DMS153 (cell line): Measurements from ENCODE around the gene GGT1.
"Not testable (repeated sequence)": the region's sequence is repeated elsewhere in the genome, so short reads cannot be mapped to it uniquely, and the experiment has no call there.

Source experiments
- DNase-seq: peaks from one replicate; lab custom pipeline; 2025; lab: John Stamatoyannopoulos, UW

GGT1 gene

DNA sequence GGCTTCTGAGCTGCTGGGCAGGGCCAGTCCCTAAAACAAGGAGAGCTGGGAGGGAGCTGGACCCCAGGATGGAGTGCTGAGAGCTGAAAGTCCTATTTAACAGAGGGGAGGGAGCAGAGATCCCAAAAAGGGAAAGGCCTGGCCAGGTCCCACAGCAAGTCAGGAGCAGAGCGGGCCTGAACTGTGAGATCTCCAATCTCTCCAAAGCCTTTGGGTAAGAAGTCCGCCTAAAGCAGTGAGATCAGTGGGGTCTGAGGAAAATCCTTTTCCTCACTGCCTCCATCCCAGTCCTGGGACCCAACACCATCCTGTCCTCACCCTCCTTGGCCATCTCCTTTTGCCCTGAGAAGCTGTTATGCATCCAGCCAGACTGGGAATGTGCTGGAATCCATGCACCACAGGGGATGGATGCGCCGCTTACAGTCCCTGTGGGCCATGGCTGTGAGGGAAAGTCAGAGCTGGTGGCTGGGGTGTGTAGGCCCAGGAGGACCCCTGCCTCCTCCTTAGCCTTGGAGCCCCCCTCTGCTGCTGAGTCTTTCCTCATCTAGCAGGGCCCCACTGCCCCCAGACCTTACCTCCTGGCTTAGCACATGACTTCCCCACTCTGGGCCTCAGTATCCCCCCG lies 18.7 kb upstream of the GGT1 start:
- DNase-seq = no peak

DNA sequence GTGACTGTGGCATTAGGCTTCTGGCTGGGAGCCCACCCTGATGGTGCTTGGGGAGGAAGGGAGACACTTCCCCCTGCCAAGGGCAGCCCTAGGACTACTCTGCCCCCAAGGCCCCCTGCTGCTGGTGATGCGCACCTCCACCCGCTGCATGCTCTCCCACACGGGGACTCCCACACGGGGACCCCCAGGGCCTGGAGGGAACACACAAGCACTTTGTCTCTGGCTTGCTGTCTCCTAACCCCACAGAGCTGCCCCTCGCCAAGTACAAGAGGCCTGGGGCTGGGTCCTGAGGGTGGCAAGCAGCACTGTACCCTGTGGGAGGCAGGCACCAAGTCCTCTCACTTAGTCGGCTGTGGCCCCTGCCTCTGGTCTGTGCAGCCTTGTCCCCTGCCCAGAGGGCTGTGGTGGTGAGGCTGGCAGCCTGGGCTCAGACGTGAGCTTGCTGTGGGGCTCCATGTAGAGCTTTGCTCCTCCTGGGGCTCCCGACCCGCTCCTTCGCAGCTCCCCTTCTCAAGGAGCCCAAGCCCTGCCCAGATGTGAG lies 18.1 kb upstream of the GGT1 start:
- no peak for DNase-seq

DNA sequence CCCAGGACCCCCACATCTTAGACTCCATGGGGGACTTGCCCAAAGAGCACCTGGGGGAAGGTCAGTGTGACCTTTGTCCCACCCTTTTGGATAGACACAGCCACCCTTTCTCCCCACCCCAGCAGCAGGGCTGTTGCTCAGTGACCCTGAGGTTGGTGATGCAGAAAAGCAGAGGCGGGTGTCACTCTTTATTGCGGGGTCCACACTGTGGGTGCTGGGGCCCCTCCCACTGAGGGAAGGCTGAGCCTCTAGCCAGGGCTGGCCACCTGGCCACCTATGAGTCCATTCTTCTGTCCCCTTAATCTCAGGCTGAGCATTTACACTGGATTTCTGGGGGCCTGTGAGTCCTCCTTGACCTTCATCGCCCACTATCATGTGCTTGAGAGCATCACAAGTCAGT lies 17.5 kb upstream of the GGT1 start:
- DNase-seq = no peak

DNA sequence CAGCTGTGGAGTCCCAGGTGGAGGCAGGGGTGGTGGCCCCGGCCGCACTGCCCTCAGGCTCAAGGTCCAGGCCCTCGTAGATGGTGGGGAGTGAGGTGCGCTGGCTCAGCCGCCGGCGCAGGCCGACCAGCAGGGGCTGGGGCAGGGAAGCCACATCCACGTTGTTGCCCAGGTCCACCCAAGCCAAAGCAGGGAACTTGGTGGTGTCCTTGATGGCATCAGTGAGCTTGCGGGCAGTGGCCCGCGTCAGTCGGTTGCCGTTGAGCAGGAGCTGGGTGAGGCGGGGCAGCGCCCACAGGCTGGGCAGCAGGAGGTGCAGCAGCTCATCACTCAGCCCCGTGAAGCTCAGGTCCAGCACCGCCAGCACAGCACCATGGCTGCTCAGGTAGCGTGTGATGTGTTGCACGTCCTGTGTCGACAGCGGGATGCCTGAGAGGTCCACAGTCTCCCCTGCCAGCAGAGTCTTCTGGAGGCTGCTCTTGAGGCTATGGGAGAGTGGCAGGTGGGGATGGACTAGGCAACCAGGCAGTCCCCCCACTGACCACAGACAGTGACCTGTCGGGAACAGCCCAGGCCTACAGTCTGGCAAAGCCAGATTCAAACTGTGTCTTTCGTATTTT lies 17.0 kb upstream of the GGT1 start:
- DNase-seq = no peak

DNA sequence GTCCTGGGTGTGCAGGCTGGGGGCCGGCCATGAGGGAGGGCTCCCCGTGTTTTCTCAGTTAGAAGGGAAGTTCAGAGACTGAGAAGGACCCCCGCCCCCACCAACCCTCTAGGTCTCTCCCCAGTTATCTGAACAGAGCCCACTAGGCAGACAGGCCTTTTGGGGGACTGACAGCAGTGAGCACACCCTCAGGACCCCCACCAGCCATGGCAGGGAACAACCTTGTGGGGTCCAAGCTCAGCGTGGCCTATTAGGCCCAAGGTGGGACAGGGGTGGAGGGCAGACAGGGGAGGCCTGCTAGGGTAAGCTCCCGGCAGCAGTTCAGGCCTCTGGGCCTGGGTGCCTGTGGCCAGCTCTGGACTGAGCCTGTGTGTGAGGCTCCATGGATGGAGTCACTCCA lies 15.7 kb upstream of the GGT1 start:
- no peak for DNase-seq

DNA sequence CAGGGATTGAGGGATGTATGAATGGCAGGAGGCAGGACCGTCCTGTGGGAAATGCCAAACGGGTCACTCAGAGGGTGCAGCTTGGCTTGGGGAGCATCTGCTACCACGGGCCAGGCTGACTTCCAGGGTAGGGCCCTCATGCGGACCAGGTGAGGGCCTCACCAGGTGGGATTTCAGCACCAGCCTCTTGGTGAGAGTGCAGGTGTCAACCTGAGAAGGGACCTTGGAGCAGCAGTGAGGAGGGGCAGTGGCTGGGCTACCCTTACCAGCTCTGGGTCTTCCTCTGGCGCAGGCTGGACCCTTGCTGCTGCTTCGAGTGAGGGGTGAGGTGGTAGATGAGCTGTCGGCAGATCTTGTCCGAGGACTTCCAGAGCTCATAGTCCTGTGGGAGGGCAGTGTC lies 15.0 kb upstream of the GGT1 start:
- no peak for DNase-seq

DNA sequence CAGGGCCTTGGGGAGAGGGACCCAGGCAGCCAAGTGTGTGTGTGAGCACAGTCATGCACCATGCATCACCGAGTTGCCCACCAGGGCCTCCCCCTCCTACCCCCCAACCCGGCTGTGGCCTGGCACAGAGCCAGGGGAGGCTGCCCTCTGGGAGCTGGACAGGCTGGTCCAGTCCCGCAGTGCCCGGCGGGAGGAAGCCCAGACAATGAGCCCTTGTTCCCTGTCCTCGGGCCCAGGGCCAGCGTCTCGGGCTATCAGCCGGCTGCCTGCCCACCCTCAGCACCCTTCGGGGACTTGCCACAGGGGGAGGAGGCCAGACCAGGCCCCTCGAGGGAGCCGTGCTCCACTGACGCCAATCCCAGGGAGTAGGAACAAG lies 14.6 kb upstream of the GGT1 start:
- no peak for DNase-seq

DNA sequence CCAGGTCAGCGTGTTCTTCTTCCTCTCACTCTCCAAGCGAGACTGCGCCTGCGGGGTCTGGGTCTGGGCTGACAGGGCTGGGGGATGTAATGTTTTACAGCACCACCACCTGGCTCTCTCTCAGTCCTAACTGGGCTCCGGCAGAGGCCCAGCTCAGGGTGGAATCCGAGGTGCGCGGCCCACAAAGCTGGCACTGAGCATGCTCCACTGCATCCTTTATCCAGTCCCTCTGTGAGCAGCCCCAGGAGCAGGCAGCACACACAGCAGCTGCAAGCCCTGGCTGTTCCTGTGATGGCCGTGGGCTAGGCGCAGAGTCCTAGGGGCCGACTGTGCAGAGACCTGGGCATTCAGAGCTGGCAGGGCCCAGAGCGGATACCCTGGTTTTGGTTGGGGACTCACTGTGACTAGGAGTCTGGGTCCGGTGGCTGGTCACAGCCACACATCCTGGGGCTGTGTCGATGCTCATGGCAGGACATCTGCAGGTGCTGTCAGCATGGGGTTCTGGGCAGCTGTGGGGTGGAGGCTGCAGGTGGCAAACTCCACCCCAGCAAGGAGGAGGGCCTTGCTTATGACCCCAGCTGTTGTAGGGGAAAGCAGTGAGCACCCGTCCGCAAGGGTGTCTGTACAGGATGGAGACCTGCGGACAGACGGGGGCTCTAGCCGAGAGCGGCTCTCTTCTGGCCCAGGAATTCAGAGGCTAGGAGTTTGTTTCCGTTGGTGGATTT lies 14.1 kb upstream of the GGT1 start:
- no peak for DNase-seq

DNA sequence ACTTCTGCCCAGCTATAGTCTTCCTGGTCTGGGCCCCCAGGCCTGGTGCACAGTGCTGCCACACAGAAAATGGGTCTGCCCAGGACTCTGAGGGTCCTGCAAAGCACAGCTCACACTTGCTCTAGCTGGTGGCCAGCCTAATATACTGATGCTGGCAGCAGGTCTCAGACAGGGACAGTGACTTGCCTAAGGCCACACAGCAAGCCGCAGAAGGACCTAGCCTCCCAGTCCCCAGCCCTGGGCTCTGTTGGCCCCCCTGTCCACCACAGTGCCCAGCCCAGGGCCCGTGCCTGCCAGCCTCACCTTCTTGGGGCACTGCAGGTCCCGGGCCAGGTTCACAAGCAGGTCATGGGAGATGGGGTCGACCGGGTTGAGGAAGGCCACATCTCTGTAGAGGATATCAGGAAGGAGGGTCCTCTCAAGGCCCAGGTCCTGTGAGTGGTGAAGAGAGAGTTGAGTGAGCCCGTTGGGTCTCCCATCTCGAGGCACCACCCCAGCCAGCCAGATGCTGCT lies 13.4 kb upstream of the GGT1 start:
- no peak for DNase-seq

DNA sequence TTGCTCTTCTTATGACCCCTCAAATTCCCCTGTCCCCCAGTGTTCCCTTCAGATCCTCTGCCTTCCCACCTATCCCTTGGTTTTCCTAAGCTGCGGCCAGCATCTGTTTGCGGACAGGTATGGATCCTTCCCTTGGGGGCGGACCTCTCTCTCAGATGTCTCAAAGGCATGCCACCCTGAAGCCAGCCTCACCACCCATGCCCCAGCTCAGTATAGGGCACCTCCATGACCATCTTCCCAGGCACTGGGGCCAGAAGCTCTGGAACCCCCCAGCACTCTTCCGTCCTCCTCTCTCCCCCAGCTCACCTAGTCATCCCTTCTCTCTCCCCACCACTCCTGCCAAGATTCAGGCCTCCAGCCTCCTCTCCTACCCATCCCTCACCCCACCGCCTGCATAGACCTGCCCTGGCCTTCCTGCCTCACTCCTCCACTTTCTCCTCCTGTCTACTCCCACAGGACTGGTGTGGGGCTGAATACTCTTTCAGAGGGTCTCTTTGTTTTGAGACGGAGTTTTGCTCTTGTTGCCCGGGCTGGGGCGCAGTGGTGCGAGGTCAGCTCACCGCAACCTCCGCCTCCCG lies 12.3 kb upstream of the GGT1 start:
- DNase-seq = no peak

DNA sequence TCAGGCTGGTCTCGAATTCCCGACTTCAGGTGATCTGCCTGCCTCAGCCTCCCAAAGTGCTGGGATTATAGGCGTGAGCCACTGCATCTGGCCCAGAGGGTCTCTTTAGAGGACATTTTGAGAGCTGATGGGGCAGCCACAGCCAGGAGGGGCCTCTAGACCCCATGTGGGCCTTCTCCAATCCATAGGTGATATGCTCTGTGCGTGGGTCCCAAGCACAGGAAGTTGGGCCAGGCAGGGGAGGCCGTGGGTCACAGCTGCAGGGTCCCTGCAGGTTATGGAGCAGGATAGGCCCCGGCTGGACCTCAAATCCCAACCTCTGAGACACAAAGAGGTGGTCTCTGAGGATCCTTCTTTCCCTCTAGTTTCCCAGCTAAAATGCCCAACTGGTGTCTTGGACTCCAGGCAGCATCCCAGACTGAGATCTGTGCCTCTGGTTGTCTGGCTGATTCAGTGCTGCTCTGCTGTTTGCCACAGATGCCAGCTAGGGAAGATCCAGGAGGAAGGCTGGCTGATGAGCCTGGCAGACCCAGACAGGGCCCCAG lies 11.6 kb upstream of the GGT1 start:
- DNase-seq = no peak

DNA sequence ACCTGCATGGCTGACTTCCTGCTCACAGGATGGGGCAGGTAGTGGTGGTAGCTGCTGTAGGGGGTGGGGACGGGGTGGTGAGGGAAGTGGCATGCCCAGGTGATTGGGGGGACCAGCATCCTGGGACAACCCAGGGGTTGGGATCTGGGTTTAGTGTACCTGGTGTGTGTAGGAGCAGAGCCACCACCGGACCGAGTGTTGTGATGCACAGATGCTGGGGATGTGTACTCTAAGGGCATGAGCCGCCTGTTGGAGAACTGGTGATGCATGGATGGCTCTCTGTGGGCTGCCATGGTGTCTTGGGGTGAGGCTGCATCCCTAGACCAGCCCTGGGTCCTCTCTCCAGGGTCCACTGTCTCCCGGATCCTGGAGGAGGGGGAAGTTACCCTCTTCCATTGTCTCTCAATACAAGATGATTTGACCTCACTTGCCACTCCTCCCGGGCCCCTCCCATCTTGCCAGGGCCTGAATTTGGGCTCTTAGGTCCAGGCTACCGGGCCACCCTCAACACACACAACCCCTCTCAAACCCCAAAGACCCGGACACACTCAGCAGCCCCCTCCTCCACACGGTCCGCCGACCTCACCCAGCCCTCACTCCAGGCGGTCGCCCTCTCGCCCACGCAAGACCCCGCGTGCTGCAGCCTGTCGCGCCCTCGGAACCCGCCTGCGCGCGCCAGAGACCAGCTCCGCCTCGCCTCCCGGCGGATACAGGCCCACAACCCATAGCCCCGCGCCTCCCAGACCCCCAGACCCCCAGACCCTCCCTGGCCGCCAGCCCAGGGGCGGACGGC lies 10.7 kb upstream of the GGT1 start:
- DNase-seq = no peak

DNA sequence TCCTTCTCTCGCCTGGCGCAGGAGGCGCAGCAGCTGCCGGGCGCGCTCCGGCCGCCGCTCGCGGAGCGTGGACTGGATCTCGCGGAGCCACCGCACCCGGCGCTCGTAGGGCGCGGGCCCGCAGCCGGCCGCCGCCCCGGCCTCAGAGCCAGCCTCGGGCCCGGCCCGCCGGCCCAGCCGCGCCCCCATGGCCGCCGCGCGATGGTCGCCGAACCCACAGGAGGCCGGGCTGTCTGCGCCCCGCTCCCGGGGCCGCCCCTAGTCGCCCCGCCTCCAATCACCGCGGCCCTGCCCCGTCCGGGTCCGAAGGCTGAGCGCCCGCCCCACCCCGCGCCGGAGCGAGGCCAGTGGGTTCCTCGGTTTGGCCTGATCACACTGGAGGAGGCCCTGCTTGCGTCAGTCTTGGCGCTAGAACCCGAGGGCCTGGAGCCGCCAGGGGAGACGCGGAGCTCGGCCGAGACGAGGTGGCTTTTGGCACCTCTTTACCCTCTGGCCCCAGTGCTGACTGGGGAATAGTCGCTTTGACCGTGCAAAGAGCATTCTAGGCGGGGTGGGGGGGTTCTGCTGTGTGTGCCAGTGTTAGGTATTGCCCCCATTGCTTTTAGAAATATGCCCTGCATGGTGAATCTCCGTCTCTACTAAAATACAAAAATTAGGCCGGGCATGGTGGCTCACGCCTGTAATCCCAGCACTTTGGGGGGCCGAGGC lies 10.0 kb upstream of the GGT1 start, which contains the start of gene LRRC75B:
Gene LRRC75B (minus strand): TSS at position 223 of the 708 bp plus-strand sequence. CDS start 34 bp downstream, at position 189.
- peak; percentile 22 for DNase-seq

DNA sequence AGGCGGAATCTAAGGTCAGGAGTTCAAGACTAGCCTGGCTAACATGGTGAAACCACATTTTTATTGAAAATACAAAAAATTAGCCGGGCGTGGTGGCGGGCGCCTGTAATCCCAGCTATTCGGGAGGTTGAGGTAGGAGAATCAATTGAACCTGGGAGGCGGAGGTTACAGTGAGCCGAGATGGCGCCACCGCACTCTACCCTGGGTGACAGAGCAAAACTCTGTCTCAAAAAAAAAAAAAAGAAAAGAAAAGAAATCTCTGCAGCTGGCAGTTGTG lies 9.5 kb upstream of the GGT1 start:
- not testable (repeated sequence) for DNase-seq

DNA sequence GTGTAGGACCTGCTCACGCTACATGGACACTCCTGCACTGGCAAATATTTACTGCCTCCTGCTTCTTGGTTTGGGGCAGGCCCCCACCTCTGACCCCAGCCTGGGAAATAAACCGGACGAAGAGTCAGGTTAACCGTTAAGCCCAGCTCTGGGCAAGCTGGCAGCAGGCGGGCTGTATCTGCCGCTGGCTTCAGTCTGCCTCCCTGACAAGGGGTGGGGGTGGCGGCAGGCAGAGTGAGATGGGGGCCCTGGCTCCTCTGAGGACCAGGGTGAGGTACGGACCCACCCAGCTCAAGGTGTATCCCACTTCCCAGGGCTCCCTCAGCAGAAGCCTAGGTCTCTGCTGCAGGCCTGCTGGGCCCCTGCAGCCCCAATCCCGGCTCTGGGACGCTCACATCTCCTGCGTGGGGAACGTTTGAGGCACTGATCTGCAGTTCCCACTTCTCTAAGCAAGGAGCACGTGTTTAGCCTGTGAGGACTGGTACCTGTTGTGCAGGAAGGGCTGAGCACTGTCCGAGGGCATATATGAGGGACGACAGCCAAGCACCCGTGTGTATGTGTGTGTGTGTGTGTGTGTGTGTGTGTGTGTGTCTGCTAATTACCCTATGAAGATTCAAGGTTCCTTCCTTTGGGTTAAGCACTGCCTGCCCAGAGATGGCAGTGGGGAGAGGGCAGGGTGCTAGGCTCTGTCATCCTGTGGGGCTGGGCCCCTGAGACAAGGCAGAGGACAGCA lies 9.0 kb upstream of the GGT1 start:
- DNase-seq = no peak

DNA sequence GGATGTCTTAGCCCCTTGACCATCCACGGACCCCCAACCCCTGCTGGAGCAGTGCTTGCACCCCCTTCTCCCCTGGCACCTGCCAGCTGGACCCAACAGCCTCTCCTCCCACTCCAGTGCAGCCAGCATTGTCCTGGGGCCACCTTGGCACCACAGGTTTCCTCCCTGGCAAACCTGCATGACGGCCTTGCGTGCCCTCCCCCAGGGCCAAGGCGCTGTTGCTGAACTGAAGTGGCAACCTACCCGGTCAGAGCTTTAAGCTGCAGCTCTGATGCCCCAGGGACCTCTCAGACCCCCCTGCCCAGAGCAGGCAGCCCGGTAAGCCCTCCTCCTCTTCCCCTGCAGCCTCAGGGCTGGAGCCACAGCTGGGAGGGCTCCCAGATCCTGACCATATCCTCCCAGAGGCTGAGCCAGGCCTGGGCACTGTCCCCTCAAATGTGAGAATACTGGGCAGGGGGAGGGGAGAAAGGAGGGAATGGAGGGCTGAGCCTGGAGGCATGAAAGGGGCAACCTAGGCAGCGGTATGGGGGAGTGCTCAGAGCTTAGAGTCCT lies 8.3 kb upstream of the GGT1 start:
- DNase-seq = no peak

DNA sequence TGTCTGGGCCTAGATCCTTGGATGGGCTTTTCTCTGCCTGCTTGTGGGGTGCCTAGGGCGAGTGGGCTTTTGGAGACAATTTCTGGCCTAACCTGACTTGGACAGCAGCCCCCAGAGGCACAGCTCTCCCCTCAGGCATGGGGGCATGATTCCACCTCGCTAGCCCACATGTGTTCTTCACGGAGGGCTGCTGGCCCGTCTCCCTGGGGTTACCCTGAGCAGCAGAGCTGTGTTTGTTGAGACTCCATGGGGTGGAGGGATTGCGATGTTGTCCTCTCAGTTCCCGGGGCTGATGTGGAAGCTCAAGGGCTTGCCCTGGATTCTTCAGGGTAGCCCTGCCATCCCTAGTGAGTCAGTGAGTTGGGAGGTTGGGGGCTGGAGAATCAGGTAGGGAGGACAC lies 7.8 kb upstream of the GGT1 start:
- no peak for DNase-seq

DNA sequence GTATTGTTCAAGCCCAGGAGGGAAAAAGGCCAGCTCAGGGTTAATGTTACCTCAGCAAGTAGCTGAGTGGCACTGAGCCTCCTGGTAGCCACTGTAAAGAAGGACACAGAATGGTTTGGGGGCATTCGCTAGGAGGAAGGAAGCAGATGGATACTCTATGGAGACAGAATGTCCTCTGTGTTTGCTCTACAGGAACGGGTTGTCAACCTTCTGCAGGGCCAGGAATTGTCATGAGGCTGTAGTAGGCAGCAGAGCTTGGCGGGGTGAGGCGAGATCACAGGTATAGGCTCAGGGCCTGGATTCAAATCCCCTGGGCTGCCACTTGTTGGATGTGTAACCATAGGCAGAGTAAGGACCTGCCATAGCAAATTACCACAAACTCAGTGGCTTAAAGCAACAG lies 7.1 kb upstream of the GGT1 start:
- DNase-seq = no peak

DNA sequence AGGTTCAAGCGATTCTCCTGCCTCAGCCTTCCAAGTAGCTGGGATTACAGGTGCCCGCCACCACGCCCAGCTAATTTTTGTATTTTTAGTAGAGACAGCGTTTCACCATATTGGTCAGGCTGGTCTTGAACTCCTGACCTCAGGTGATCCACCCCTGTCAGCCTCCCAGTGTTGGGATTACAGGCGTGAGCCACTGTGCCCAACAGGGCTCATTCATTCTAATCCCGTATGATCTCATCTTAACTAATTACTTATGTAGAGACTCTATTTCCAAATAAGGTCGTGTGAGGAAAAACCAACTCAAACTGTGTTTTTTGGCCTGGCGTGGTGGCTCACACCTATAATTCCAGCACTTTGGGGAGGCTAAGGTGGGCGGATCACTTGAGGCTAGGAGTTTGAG lies 5.9 kb upstream of the GGT1 start:
- not testable (repeated sequence) for DNase-seq

DNA sequence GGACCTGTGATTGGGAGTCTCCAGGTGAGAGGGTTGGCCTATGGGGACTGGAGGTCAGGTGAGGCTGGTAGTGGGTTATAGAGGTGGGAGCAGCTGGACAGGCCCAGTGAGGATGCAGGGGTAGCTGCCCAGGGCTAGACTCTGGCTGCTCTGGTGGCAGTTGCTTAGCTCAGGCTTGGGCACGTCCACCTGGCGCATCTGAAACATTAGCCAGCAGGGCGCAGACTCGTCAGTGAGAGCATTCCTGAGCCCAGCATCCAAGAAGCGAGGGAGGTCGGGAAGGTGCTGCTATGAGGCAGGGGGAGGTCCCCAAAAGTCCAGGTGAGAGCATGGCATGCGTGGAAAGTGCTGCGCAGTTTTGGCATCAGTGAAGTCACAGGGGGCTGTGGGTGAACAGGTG lies 3.5 kb upstream of the GGT1 start:
- DNase-seq = no peak
